Measurements from ENCODE around the gene OTULIN. TPM values are rescaled to one million over a fixed set of nuclear protein-coding genes. Genes with fewer than 3 reads are reported as not detected.

OTULIN gene
- total and polyA plus RNA-seq, 2 of the 13 experiments (the other 11 are each of a cell fraction or from before 2014, with no cell fraction given): 7.0 to 34.8 TPM

GRCh38 chr5:14728459-14728938, 64.0 kb downstream of the OTULIN start (continued):
- TF ChIP-seq ZNF639 (CRISPR knock-in tag; conservative IDR thresholded peaks at IDR 0.05): no peak
- TF ChIP-seq TSC22D2 (CRISPR knock-in tag; IDR thresholded peaks at IDR 0.05; ENCODE audit: borderline replicate concordance): no peak
- TF ChIP-seq ZGPAT (CRISPR knock-in tag; IDR thresholded peaks at IDR 0.05): peak; percentile 79
- TF ChIP-seq FOXM1 (CRISPR knock-in tag; IDR thresholded peaks at IDR 0.05): no peak
- TF ChIP-seq PAWR (CRISPR knock-in tag; IDR thresholded peaks at IDR 0.05; ENCODE audit: borderline replicate concordance): no peak
- TF ChIP-seq CENPT (CRISPR knock-in tag; IDR thresholded peaks at IDR 0.05; ENCODE audit: low read depth): no peak
- peak; percentile 86 for TF ChIP-seq NFIC (IDR thresholded peaks at IDR 0.05; ENCODE audit: low read length)
- TF ChIP-seq ZFP62 (CRISPR knock-in tag; IDR thresholded peaks at IDR 0.05): no peak
- no peak for TF ChIP-seq MAZ (IDR thresholded peaks at IDR 0.05; ENCODE audit: borderline replicate concordance, low read depth, low read length)
- 0 out of 2 replicates have a peak, but pooled peaks have one; percentile 46 for TF ChIP-seq MAZ (CRISPR knock-in tag; IDR thresholded peaks at IDR 0.05; ENCODE audit: low read depth)
- no peak for TF ChIP-seq ZNF317 (CRISPR knock-in tag; IDR thresholded peaks at IDR 0.05)
- TF ChIP-seq KDM5A (IDR thresholded peaks at IDR 0.05; ENCODE audit: borderline replicate concordance, low read length): no peak; the same call in 1 of the 2 replicates
- TF ChIP-seq ZFP37 (CRISPR knock-in tag; IDR thresholded peaks at IDR 0.05; ENCODE audit: borderline replicate concordance): peak; percentile 72; the same call in 1 of the 2 replicates
- peak; percentile 67; the same call in 1 of the 2 replicates for TF ChIP-seq FOXJ3 (CRISPR knock-in tag; IDR thresholded peaks at IDR 0.05; ENCODE audit: borderline replicate concordance)
- TF ChIP-seq SMAD1 (CRISPR knock-in tag; IDR thresholded peaks at IDR 0.05; ENCODE audit: borderline replicate concordance, low read depth): no peak
- no peak for TF ChIP-seq STAT6 (CRISPR knock-in tag; IDR thresholded peaks at IDR 0.05; ENCODE audit: borderline replicate concordance)
- TF ChIP-seq FOXA3 (CRISPR knock-in tag; IDR thresholded peaks at IDR 0.05): peak; percentile 79
- no peak for TF ChIP-seq ZNF34 (CRISPR knock-in tag; IDR thresholded peaks at IDR 0.05; ENCODE audit: borderline replicate concordance)
- TF ChIP-seq, protein P1, sequence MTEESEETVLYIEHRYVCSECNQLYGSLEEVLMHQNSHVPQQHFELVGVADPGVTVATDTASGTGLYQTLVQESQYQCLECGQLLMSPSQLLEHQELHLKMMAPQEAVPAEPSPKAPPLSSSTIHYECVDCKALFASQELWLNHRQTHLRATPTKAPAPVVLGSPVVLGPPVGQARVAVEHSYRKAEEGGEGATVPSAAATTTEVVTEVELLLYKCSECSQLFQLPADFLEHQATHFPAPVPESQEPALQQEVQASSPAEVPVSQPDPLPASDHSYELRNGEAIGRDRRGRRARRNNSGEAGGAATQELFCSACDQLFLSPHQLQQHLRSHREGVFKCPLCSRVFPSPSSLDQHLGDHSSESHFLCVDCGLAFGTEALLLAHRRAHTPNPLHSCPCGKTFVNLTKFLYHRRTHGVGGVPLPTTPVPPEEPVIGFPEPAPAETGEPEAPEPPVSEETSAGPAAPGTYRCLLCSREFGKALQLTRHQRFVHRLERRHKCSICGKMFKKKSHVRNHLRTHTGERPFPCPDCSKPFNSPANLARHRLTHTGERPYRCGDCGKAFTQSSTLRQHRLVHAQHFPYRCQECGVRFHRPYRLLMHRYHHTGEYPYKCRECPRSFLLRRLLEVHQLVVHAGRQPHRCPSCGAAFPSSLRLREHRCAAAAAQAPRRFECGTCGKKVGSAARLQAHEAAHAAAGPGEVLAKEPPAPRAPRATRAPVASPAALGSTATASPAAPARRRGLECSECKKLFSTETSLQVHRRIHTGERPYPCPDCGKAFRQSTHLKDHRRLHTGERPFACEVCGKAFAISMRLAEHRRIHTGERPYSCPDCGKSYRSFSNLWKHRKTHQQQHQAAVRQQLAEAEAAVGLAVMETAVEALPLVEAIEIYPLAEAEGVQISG (CRISPR knock-in tag; IDR thresholded peaks at IDR 0.05): peak; percentile 60; the same call in 1 of the 2 replicates
- no peak for TF ChIP-seq AHR (CRISPR knock-in tag; IDR thresholded peaks at IDR 0.05)
- TF ChIP-seq PHB2 (IDR thresholded peaks at IDR 0.05; ENCODE audit: partially characterized antibody): no peak

All from HepG2 (cell line).